HG02623 (cell line): Measurements from ENCODE around the gene P4HTM.

ENCODE experiments used
- ATAC-seq: cut with Tn5 transposase; IDR thresholded peaks from one replicate; pipeline ENCODE4 v1.9.1; 2021; ENCODE audit warnings: moderate library complexity; ENCODE audit not compliant: unreplicated experiment

Gene P4HTM

DNA sequence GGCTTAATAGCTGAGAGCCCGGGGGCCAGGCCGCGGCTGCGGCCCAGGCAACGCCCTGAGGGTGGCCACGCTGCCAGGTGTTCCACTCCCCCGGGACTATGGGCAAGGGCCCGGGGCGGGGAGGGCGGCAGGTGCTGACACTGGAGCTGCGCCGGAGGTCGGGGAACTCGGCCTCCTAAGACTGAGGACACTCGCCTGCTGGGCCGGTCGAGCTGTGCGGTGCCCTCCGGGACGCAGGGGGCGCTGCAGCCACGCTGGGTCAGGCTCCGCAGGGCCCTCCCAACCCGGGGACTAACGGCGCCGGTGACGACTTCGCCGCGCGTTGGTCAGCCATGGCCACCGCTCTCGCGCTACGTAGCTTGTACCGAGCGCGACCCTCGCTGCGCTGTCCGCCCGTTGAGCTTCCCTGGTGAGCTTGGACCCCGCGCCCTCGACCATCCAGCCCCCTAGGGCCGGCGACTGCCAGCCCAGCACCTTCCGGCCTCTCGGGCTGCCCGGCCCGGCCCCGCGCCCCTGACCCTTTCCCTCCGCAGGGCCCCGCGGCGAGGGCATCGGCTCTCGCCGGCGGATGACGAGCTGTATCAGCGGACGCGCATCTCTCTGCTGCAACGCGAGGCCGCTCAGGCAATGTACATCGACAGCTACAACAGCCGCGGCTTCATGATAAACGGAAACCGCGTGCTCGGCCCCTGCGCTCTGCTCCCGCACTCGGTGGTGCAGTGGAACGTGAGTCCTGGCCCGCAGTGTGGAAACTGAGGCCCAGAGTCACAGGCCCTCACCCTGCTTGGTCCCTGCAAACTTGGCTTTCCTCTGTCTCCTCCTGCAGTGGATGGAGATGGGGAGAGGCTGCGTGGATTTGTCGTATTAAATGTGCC lies 32.0 kb downstream of the P4HTM start, which contains the start of gene NDUFAF3:
Gene NDUFAF3, plus strand, starts transcription at position 309 of the 875 bp plus-strand sequence. Its CDS starts 24 bp downstream, at position 333.
- peak; percentile 43 for ATAC-seq

DNA sequence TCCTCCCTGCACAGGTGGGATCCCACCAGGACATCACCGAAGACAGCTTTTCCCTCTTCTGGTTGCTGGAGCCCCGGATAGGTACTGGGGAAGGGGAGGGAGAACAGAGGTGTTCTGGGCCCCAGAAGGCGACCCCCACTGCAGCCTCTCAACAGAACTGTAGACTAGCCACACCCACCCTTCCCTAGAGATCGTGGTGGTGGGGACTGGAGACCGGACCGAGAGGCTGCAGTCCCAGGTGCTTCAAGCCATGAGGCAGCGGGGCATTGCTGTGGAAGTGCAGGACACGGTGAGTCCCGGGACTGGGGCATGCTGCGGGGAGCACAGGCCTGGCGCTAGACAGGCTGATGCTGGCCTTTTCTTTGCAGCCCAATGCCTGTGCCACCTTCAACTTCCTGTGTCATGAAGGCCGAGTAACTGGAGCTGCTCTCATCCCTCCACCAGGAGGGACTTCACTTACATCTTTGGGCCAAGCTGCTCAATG lies 32.7 kb downstream of the P4HTM start:
- no peak for ATAC-seq

DNA sequence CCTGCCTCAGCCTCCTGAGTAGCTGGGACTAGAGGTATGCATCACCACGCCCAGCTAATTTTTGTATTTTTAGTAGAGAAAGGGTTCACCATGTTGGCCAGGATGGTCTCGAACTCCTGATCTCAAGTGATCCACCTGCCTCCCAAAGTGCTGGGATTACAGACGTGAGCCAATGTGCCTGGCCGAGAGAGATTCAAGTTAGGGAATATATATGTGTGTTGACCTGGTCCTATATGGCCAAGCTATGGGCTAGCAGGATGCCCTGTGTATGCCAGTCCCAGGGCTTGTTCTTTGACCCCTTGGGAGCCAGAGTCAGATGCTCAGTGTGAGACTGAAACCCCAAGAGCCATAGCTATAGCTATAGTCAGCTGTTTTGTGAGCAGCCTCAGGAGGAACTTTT lies 33.7 kb downstream of the P4HTM start:
- no peak for ATAC-seq

DNA sequence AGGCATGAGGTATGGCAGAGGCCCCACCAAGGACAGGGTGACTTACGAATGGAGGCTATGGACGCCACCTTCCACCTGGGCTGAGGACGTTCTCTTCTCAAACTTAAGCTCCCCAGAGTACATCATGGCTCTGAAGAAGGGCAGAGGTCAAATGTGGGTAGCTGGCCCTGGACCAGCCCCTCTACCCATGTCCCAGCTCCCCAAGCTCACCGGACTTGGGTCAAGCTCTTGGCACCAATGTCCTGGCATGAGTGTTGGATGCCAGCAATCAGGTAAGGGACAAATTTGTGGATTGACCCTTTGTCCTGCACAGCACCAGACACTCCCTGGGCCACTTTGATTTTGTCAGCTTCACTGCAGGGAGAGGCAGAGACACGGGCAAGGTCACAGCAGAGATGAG lies 34.4 kb downstream of the P4HTM start:
- ATAC-seq: no peak

DNA sequence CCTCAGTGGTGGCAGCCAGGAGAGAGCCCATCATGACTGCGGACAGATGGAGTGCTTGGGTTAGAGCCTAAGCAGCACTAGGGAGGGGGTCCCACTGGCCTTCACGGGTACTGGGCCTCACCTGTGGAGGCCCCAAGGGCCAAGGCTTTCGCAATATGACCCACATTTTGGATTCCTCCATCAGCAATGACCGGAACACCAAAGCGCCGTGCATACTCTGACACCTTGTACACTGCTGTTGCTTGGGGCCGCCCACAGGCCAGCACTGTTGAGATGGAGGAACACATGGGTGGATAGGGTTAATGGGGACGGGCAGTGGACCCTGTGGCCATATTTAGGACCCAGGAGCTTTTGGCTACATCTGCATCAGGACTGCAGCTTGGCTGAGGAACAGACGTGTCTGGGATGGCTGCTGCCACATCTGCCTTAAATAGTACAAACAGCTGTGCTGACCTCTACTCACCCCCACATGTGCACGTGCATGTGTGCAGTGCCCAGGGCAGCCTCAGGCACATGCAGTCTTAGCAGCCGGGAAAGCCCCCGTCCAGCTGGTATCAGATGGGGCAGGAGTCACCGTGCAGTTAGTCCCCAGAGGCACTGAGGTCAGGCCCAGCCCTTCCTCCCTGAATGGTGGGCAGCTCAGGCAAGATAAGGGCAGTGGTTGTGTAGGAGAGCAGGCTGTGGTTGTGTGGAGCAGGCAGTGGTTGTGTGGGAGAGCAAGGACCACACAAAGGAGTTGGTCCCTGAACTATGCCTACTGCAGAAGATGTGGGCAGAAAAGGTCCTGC lies 35.2 kb downstream of the P4HTM start:
- ATAC-seq: no peak

DNA sequence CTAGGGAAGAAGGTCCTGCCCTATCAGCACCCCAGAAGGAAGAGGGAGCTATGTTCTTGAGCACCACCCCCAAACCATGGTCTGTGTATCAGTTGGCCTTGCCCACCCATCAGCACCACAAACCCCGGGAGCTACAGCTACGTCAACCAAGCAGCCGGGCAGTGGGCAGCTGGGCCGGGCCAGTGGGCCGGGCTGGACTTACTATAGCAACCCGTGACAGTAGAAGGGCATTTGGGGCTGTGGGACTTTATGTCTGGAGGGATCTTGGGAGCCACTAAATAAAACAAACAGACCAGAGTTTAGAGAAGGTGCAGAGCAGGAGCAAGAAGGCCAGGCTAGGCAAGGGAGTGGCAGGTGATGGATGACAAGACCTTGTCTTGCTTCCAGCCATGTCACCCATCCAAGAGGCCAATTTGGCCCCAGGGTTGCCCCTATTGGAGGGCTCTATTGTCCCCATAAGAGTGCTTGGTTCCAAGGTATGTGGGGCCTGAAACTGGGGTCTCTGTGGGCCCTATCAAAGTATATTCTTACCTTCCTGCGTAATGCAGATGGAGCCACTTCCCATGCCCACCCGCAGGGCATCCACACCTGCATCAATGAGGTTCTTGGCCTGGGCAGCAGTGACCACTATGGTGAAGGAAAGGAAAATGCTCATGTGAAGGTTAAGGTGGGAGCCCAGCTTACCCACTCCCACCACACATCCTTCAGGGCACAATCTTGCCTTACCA lies 35.9 kb downstream of the P4HTM start:
- ATAC-seq: no peak

DNA sequence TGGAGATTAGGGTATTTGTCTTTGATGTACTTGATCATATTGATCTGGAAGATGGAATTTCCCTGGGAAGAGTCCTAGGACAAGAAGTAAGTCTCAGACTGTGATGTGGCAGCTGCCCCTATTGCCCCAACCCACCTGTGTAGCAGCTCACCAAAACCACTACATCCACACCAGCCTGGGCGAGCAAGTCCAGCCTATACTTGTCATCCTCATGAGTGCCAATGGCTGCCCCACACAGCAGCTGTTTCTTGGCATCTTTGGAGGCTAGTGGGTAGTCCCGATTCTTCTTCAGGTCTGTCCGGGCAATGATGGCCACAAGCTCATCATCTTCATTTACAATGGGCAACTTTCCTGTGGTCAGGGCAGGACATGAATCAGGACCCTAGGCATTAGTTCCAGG lies 36.5 kb downstream of the P4HTM start:
- no peak for ATAC-seq

DNA sequence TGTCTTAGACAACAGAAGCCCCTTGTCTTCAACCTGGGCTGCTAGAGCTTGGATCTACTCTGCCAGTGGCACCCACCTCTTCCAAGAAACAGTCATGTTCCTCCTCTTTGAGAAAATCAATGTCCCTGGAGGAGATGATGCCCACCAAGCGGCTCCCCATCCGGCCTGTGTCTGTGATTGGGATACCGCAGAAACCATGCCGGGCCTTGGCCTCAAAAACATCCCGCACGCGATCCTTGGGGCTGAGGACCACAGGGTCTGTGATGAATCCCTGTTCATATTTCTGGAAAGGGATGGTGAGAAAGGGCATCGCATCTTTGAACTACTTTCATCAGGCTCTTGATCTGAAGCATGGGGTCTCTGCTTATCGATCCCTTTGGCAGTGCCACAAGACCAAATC lies 37.6 kb downstream of the P4HTM start:
- ATAC-seq: no peak

DNA sequence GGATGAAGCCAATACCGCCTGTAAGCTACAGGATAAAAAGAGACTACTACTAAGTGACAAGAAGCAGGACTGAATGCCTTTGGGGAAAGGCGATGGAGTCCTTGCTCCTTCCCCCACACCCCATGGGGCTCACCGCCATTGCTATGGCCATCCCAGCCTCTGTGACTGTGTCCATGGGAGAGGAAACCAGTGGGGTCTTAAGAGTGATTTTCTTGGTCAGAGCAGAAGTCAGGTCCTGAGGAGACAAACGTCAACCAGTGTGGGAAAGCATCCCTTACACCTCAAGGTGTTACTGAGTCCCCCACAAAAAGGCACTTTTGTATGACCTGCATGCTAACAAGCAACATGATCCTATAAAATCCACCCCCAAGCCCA lies 38.2 kb downstream of the P4HTM start:
- ATAC-seq: no peak

DNA sequence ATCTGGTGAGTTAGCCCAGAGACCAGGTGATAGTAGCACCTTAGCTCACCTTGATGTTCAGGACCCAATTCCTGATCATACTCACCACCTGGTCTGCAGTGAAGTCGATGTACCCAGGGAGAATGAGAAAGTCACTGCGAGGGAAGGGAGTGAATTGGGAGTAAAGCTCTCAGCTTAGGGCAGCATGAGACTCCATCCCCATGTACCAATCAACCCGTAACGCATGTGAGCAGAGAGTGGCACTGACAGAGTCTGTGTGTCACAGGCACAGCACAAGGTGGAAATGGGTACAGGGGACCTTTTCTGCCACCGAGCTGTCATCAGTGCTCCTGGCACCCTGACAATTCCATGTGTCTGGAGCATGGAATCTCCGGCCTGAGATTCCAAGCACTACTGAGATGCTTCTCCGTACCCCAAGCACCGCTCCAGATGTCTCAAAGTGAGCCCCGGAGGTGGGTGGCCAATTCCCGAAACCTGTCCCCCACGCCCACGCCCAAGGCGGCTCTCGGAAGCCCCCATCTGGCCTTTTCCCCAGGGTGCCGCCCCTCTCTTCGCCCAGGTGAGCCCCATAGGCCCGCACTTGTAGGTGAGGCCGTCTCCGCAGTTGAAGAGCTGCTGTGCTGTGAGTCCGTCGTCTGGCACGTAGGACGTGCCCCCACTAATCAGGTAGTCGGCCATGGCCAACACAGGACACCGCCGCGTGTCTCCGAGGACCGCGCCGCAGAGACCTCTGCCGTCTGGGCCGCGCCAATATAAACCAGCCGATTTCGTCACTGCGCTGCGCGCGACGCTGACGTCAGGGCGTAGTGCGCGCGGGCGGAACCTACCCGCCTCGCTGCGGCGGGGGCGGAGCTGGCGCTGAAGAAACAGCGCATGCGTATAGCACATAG lies 38.9 kb downstream of the P4HTM start, which contains the start of gene IMPDH2:
Gene IMPDH2, minus strand, starts transcription at position 726 of the 890 bp plus-strand sequence. Its CDS starts 48 bp downstream, at position 678.
- ATAC-seq: peak; percentile 89

DNA sequence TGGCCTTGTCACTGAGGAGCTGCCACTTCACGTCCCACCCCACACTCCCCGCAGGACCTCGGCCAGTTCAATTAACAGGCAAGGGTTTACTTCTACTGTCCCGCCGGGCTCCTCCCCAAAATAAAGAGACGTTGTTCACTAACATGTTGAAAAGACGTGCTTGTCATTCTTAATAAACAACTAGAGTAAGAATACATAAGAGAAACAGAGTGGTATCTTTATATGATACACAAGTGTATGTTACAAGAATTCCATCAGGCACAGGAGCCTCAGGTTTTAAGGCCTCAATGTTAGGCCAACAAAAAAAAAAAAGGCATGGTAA lies 39.5 kb downstream of the P4HTM start:
- no peak for ATAC-seq

DNA sequence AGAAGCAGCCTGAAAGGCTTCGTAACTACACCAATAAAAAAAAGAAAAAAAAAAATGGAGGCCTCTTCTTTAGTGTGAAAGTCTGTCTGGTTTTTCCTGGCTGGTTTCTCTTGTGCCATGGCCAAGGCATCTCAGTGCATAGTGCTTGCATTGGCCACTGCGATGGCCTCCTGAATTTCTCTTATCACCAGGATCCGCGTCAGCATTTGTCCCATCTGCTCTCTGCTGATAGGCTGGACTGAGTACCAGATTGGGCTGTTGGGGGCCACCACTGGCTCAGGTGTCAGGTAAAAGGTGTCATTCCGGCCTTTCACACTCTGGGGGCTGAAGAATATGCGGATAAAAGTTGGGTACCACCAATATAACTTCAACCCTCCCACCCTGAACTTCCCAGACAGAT lies 40.3 kb downstream of the P4HTM start:
- no peak for ATAC-seq

DNA sequence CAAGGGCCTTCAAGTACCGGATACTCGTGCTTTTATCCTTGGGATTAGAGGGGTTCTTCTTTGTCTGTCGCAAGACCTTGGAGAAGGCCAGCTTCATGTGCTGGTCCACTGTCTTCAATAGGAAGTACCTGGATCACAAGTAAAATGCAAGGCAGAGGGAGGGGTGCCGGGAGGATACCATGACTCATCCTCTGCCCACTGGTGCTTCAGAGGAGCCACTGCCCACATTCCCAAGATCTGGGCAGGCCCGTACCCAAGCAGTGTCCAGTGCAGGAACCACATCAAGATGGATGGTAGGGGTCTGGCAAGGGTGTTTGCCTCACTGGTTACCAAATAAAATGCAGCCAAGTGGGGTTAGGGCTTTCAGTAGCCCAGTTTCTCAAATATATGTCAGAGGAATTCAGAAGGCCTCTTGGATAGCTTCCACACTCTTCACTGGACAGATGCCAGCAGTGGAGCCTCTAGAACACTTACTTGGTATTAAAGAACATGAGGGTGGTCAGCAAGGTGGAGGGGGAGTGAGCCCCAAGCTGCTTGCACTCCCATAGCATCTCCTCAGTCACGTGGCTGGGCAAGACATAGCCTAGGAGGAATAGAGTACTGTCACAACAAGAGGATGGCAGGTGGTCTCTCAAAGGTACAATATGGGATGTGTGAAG lies 42.7 kb downstream of the P4HTM start:
- no peak for ATAC-seq

DNA sequence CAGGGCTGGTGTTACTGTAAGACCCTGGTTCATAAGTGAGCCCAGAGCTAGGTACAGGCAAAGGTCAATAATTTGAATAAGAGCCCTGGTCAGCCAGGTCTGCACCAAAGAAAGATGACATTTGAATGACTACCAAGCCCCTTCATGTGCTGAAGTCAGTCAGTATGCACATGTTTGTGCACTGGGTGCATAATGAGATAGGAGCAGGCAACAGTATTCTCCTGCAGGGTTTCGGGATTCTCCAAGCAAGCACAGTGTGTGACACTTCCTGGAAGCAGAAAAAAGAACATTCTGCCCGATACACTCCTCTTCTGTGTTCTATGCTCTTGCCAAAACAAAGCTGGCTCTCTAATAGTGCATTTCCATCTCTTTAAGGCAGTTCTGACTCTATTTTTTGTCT lies 44.6 kb downstream of the P4HTM start:
- ATAC-seq: no peak

DNA sequence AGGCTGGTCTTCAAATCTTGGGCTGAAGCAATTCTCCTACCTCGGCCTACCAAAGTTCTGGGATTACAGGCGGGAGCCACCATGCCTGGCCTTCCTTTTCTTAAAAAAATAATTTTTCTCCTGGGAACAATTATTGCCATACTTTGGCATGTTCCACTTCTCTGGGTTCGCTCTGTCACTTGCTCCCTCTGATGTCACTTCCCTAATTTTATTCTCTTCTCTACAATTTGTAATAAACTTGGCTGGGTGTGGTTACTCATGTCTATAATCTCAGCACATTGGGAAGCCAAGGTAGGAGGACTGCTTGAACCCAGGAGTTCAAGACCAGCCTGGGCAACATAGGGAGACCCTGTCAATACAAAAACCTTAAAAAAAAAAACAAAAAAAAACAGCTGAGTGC lies 45.2 kb downstream of the P4HTM start:
- ATAC-seq: no peak

DNA sequence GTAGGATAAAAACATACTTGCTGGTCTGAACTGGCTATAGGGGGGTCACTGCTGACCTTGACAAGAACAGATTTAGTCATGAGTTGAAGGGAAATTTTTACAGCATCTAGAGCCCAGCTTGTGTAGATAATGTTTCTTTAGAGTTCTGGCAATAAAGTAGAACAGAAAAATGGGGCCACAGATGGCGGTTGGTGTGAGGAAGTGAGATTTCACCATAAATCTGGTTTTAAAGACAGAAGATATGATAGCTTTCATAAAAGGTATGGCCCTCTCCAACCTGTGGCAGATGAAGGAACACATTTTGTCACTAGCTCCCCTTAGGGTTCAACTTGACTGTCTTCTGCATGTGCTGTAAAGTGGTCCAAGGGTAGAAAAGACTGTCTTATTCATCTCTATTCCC lies 63.5 kb downstream of the P4HTM start:
- no peak for ATAC-seq

DNA sequence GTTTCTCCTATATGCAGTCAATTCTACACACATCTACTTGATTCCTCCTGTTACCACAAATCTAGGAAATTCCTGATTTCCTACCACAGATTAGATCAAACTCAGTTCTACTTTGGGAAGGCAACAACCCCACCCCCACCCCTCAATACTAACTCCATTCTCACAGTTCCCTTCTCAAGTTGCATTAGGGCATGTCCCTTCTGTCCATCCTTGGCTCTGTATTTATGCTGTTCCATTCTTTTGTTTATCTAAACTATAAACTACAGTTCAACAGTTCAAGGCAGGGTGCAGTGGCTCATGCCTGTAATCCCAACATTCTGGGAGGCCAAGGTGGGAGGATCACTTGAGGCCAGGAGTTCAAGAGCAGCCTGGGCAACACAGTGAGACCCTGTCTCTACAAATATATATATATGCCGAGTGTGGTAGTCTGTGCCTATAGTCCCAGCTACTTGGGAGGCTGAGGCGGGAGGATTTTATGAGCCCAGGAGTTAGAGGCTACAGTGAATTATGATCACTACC lies 64.4 kb downstream of the P4HTM start:
- no peak for ATAC-seq
